Endodermal cell (in vitro differentiated cells): ENCODE results near the gene NINL. TPM values are rescaled to one million over a fixed set of nuclear protein-coding genes. Genes with fewer than 3 reads are reported as not detected.

Experiments used
- DNase-seq: peaks from one replicate; pipeline ENCODE4 v3.0.0-alpha.2; 2017
- H3K27ac ChIP-seq: 2 replicates; pipeline ENCODE4 v1.5.1; 2013; ENCODE audit warnings: mild to moderate bottlenecking, low read depth, low read length, moderate library complexity
- H3K27me3 ChIP-seq: 2 replicates; pipeline ENCODE4 v1.6.1; 2013; ENCODE audit warnings: mild to moderate bottlenecking, low read length, moderate library complexity; ENCODE audit not compliant: insufficient read depth, control insufficient read depth, poor library complexity, severe bottlenecking
- H3K36me3 ChIP-seq: 2 replicates; pipeline ENCODE4 v1.7.0; 2013; ENCODE audit warnings: mild to moderate bottlenecking, low read length, moderate library complexity; ENCODE audit not compliant: control insufficient read depth, insufficient read depth
- H3K4me1 ChIP-seq: one replicate; pipeline ENCODE4 v1.7.0; 2013; ENCODE audit warnings: low read length; ENCODE audit not compliant: control insufficient read depth, insufficient read depth
- H3K4me3 ChIP-seq: 2 replicates; pipeline ENCODE4 v1.5.1; 2013; ENCODE audit warnings: mild to moderate bottlenecking, low read length, moderate library complexity
- H3K9ac ChIP-seq: 2 replicates; pipeline ENCODE4 v1.6.1; 2013; ENCODE audit warnings: mild to moderate bottlenecking, low read length, moderate library complexity; ENCODE audit not compliant: poor library complexity, severe bottlenecking; ENCODE audit errors: extremely low read depth
- H3K9me3 ChIP-seq: 2 replicates; pipeline ENCODE4 v1.6.1; 2013; ENCODE audit warnings: mild to moderate bottlenecking, low read length, moderate library complexity; ENCODE audit not compliant: control insufficient read depth
- H3K27ac Mint-ChIP-seq: 2 replicates; pipeline ENCODE4 v1.8.0; 2020; ENCODE audit warnings: mixed read lengths
- H3K27me3 Mint-ChIP-seq: 2 replicates; pipeline ENCODE4 v1.8.0; 2021; ENCODE audit warnings: mild to moderate bottlenecking, mixed read lengths; ENCODE audit not compliant: insufficient read depth
- H3K36me3 Mint-ChIP-seq: 2 replicates; pipeline ENCODE4 v1.8.0; 2020; ENCODE audit warnings: low read depth, mixed read lengths
- H3K4me1 Mint-ChIP-seq: 2 replicates; pipeline ENCODE4 v1.8.0; 2020; ENCODE audit warnings: mixed read lengths
- H3K4me3 Mint-ChIP-seq: 2 replicates; pipeline ENCODE4 v1.8.0; 2020; ENCODE audit warnings: mild to moderate bottlenecking, moderate library complexity, mixed read lengths
- H3K9me3 Mint-ChIP-seq: 2 replicates; pipeline ENCODE4 v1.8.0; 2020; ENCODE audit warnings: mild to moderate bottlenecking, mixed read lengths
- CTCF ChIP-seq: fragments of 200-600 bp; sonication (generic); conservative IDR thresholded peaks from 2 replicates; pipeline ENCODE4 v1.5.0; 2021; ENCODE audit warnings: antibody characterized with exemption, mild to moderate bottlenecking
- WGBS, 2 experiments: methylation state at CpG; one replicate each; pipeline versions ENCODE4 v1.1.5 to v1.1.7; 2013; ENCODE audit warnings: missing lambda C conversion rate in 2 of 2, mixed read lengths in 1 of 2; ENCODE audit not compliant: insufficient coverage in 1 of 2, insufficient read length in 1 of 2; 5-methylcytosine and 5-hydroxymethylcytosine counted together
- total RNA-seq, 2 donors: library from RNA; stranded (reverse); fragmentation: NEBNext Ultra II Directional in 1 of 2; extraction: Animal tissue kit (Norgen Biotek cat#: 25700) in 1 of 2; gene quantifications; 2 replicates in 1 of 2; 3 replicates in 1 of 2; pipeline ENCODE4 v1.2.1, GENCODE V29; 2021

The NINL gene
- total RNA-seq, 2 donors from 2014 or later = 78.5 to 101 TPM

DNA sequence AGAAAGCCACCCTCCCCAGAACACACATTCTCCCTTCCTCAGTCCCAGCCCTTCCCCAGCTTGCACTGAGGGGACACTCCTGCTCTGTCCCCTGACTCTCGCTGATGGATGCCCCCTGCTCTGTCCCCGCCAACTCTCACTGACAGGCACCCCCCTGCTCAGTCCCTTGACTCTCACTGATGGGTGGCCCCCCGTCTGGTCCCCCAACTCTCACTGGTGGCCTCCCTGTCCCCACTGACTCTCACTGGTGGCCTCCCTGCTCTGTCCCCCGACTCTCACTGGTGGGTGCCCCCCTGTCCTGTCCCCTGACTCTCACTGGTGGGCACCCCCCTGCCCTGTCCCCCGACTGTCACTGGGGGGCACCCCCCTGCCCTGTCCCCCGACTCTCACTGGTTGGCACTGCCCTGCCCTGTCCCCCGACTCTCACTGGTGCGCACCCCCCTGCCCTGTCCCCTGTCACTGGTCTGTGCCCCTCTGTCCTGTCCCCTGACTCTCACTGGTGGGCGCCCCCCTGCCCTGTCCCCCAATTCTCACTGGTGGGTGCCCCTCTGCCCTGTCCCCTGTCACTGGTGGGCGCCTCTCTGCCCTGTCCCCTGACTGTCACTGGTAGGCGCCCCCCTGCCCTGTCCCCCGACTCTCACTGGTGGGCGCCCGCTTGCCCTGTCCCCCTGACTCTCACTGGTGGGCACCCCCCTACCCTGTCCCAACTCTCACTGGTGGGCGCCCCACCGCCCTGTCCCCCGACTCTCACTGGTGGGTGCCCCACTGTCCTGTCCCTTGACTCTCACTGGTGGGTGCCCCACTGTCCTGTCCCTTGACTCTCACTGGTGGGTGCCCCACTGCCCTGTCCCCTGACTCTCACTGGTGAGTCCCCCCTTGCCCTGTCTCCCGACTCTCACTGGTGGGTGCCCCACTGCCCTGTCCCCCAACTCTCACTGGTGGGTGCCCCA, 116.9 kb downstream of the NINL start:
- 81 to 93% methylated on average over 3 to 17 of the region's 18 CpGs for WGBS, 2 experiments
- Mint-ChIP-seq H3K4me1 (peaks cover 3% of the 10 kb centered on the region), H3K9me3 (no peaks in the 10 kb centered on the region), H3K4me3 (no peak overlapping the region), H3K27me3 (no peaks in the 10 kb centered on the region), H3K27ac (no peak overlapping the region), H3K36me3 (peaks cover 76% of the 10 kb centered on the region)
- Histone ChIP-seq H3K36me3 (peaks cover 81% of the 10 kb centered on the region), H3K4me3 (no peak overlapping the region), H3K9me3 (no peaks in the 10 kb centered on the region), H3K9ac (no peak overlapping the region), H3K27ac (no peak overlapping the region), H3K27me3 (no peaks in the 10 kb centered on the region), H3K4me1 (no peaks in the 10 kb centered on the region)
- no peak for DNase-seq
- TF ChIP-seq CTCF = no peak

GRCh38 chr20:25467441-25467840, 117.9 kb downstream of the NINL start:
- no peak for TF ChIP-seq CTCF
- Mint-ChIP-seq H3K4me1 (peaks cover 3% of the 10 kb centered on the region), H3K27ac (peak overlapping the region; percentile 31), H3K27me3 (no peaks in the 10 kb centered on the region), H3K4me3 (no peak overlapping the region), H3K36me3 (peaks cover 77% of the 10 kb centered on the region), H3K9me3 (no peaks in the 10 kb centered on the region)
- H3K4me3 ChIP-seq = no peak overlapping the region
- no peak for DNase-seq
- H3K27ac ChIP-seq = no peak overlapping the region
- no peaks in the 10 kb centered on the region for H3K27me3 ChIP-seq
- 96 to 97% methylated on average over 6 to 8 of the region's 8 CpGs for WGBS, 2 experiments
- no peaks in the 10 kb centered on the region for H3K4me1 ChIP-seq
- peaks cover 82% of the 10 kb centered on the region for H3K36me3 ChIP-seq
- H3K9ac ChIP-seq = no peak overlapping the region
- no peaks in the 10 kb centered on the region for H3K9me3 ChIP-seq

- H3K4me3 Mint-ChIP-seq = no peak overlapping the region
- no peaks in the 10 kb centered on the region for H3K27me3 Mint-ChIP-seq
- Histone ChIP-seq H3K9me3 (no peaks in the 10 kb centered on the region), H3K9ac (no peak overlapping the region), H3K4me1 (no peaks in the 10 kb centered on the region), H3K27ac (no peak overlapping the region), H3K27me3 (no peaks in the 10 kb centered on the region), H3K36me3 (peaks cover 83% of the 10 kb centered on the region), H3K4me3 (no peak overlapping the region)
- no peak for DNase-seq
- no peak for TF ChIP-seq CTCF
- H3K27ac Mint-ChIP-seq = no peak overlapping the region
- WGBS, 2 experiments = 96 to 100% methylated on average over 1 to 7 of the region's 7 CpGs
- H3K36me3 Mint-ChIP-seq = peaks cover 78% of the 10 kb centered on the region
- peaks cover 3% of the 10 kb centered on the region for H3K4me1 Mint-ChIP-seq
- no peaks in the 10 kb centered on the region for H3K9me3 Mint-ChIP-seq
Observed at GRCh38 chr20:25466846-25467245, 118.5 kb downstream of the NINL start.
